Hematopoietic multipotent progenitor cell treated with erythropoietin and hydrocortisone succinate and interleukin-3 and kit ligand, for 8 days (in vitro differentiated cells): Measurements from ENCODE around the gene WNT9B.
A peak's percentile ranks its signal among the peaks of the same experiment; 100 is the strongest.

ENCODE experiments used
- DNase-seq: peaks from one replicate; pipeline ENCODE4 v3.0.0-alpha.2; 2015

Gene WNT9B

GRCh38 chr17:46851029-46851741 is at the start of gene WNT9B:
WNT9B (plus strand) TSS chr17:46851583; CDS start chr17:46851639, 56 bp downstream.
- DNase-seq, result no peak

GRCh38 chr17:46802800-46803199 is 48.6 kb upstream of the WNT9B start:
- DNase-seq, result no peak

GRCh38 chr17:46803544-46803943 is 47.8 kb upstream of the WNT9B start:
- DNase-seq, result no peak

- no peak for DNase-seq
These were observed 45.6 kb upstream of the WNT9B start for GRCh38 chr17:46805771-46806170.

- peak; percentile 41 for DNase-seq
These were observed 42.2 kb upstream of the WNT9B start for GRCh38 chr17:46809110-46809571.

GRCh38 chr17:46810837-46811236 is 40.5 kb upstream of the WNT9B start:
- DNase-seq, result no peak

GRCh38 chr17:46811978-46812583 is 39.3 kb upstream of the WNT9B start:
- no peak for DNase-seq

- no peak for DNase-seq
These were observed 38.6 kb upstream of the WNT9B start for GRCh38 chr17:46812624-46813318.

- DNase-seq, result no peak
These were observed 37.5 kb upstream of the WNT9B start for GRCh38 chr17:46813920-46814319.

- DNase-seq, result no peak
These were observed 36.9 kb upstream of the WNT9B start for GRCh38 chr17:46814446-46814845.

GRCh38 chr17:46815474-46816353 is 35.7 kb upstream of the WNT9B start:
- no peak for DNase-seq

- no peak for DNase-seq
These were observed 34.1 kb upstream of the WNT9B start for GRCh38 chr17:46817151-46817900.

- no peak for DNase-seq
These were observed 33.5 kb upstream of the WNT9B start for GRCh38 chr17:46817901-46818209.

- DNase-seq, result peak; percentile 21
These were observed 33.0 kb upstream of the WNT9B start, which contains the start of gene WNT3 for GRCh38 chr17:46818316-46818928. WNT3 (minus strand) TSS chr17:46818692; CDS start chr17:46818597, 95 bp downstream.

- DNase-seq, result peak; percentile 32
These were observed 32.2 kb upstream of the WNT9B start for GRCh38 chr17:46818929-46819859.

GRCh38 chr17:46819906-46820351 is 31.5 kb upstream of the WNT9B start:
- no peak for DNase-seq

GRCh38 chr17:46820592-46821450 is 30.6 kb upstream of the WNT9B start:
- no peak for DNase-seq

- no peak for DNase-seq
These were observed 29.6 kb upstream of the WNT9B start for GRCh38 chr17:46821482-46822387.
